ENCODE results near the gene DGKD. TPM values are rescaled to one million over a fixed set of nuclear protein-coding genes. Genes with fewer than 3 reads are reported as not detected.

DGKD gene, protein sequence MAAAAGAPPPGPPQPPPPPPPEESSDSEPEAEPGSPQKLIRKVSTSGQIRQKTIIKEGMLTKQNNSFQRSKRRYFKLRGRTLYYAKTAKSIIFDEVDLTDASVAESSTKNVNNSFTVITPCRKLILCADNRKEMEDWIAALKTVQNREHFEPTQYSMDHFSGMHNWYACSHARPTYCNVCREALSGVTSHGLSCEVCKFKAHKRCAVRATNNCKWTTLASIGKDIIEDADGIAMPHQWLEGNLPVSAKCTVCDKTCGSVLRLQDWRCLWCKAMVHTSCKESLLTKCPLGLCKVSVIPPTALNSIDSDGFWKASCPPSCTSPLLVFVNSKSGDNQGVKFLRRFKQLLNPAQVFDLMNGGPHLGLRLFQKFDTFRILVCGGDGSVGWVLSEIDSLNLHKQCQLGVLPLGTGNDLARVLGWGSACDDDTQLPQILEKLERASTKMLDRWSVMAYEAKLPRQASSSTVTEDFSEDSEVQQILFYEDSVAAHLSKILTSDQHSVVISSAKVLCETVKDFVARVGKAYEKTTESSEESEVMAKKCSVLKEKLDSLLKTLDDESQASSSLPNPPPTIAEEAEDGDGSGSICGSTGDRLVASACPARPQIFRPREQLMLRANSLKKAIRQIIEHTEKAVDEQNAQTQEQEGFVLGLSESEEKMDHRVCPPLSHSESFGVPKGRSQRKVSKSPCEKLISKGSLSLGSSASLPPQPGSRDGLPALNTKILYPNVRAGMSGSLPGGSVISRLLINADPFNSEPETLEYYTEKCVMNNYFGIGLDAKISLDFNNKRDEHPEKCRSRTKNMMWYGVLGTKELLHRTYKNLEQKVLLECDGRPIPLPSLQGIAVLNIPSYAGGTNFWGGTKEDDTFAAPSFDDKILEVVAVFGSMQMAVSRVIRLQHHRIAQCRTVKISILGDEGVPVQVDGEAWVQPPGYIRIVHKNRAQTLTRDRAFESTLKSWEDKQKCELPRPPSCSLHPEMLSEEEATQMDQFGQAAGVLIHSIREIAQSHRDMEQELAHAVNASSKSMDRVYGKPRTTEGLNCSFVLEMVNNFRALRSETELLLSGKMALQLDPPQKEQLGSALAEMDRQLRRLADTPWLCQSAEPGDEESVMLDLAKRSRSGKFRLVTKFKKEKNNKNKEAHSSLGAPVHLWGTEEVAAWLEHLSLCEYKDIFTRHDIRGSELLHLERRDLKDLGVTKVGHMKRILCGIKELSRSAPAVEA
- total RNA-seq (2014; rRNA removed; shearing (Covaris generic)): 20.3 and 22.8 TPM in 2 replicates

DNA sequence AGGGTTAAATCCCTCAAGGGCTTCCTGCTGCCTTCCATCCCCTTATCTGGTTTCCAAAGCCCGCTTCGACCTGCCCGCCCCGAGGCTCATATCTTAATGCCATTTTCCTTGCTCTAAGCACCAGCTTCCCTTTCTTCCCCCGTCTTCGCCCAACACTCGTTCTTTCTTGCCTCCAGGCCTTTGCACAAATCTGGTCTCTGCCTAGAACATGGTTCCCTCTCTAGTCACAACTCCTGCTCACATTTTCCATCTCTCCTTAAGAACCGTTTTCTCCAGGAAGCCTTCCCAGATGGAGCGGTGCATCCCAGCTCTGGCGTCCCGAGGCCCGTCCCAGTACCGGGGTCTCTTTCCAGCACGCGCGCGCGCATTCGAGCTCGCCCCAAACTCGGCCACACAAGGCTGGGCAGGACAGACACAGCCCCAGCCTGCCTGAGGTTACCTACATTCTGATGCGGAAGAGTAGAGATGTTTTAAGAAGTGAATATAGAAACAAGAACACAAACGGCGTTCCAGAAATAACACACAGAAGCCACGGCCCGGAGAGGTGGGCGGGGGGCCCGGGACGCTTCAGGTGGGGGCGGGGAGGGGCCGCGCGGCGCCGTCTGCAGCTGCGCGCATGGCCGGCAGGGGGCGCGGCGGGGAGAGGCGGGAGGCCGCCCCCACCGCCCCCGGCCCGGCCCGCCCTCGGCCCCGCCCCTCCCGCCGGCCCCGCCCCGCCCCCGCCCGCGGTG, at the start of gene DGKD:
TSS of gene DGKD (plus strand) at position 726 of the 731 bp plus-strand sequence. CDS start 25 bp downstream, outside the sequence.

DNA sequence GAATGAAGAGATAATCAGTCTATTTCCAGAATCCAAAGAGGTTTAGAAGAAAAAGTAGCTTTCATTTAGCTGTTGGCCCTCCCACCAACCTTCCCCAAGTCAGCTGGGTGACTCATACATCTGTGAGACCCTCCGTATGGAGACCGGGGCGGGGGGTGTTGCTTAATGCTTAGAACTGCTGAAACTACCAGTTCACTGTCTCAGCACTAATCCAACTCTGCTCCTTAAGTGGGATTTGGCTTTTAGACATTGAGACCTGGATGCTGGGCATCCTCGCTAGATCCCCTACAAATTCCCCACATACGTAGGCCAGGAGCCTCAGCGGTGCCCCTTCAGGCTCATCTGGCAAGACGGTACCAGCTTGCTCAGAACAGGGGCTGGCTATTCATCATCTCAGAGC, 46.7 kb upstream of the DGKD start, which contains the start of gene SAG:
TSS of gene SAG (plus strand) at position 252 of the 400 bp plus-strand sequence. CDS start 1,374 bp downstream, outside the sequence.

Small RNA genes within 50 kb of the gene (small RNA-seq; reads per million reads assigned to genes)
- not detected for gene RF00019

Other genes with a start within 250 kb of the DGKD start
- gene ATG16L1, start 102.8 kb upstream of the DGKD start, total RNA-seq (2014; rRNA removed; shearing (Covaris generic)): 35.0 and 40.0 TPM in 2 replicates
- 0.04 TPM in 1 of 2 replicates, not detected in the other for gene SAG, start 46.7 kb upstream of the DGKD start, total RNA-seq (2014; rRNA removed; shearing (Covaris generic))
- 15.8 and 17.1 TPM in 2 replicates for gene USP40, start 212.3 kb downstream of the DGKD start, total RNA-seq (2014; rRNA removed; shearing (Covaris generic))